OCI-LY1 (cell line): ENCODE data around the gene TMC5.
A peak's percentile ranks its signal among the peaks of the same experiment; 100 is the strongest.

Experiments used
- EZH2 ChIP-seq: fragments of 200-600 bp; sonication (generic), shearing (Covaris generic); IDR thresholded peaks from 2 replicates; pipeline ENCODE4 v1.8.0; 2017; ENCODE audit warnings: borderline replicate concordance, mixed run types, mild to moderate bottlenecking, antibody characterized with exemption, low read length, moderate library complexity, mixed read lengths
- TF ChIP-seq, protein P1 (sequence below): fragments of 200-600 bp; sonication (generic), shearing (Covaris generic); IDR thresholded peaks from 2 replicates; pipeline ENCODE4 v1.5.1; 2017; ENCODE audit warnings: mild to moderate bottlenecking, antibody characterized with exemption, low read length, moderate library complexity, mixed read lengths

DNA sequence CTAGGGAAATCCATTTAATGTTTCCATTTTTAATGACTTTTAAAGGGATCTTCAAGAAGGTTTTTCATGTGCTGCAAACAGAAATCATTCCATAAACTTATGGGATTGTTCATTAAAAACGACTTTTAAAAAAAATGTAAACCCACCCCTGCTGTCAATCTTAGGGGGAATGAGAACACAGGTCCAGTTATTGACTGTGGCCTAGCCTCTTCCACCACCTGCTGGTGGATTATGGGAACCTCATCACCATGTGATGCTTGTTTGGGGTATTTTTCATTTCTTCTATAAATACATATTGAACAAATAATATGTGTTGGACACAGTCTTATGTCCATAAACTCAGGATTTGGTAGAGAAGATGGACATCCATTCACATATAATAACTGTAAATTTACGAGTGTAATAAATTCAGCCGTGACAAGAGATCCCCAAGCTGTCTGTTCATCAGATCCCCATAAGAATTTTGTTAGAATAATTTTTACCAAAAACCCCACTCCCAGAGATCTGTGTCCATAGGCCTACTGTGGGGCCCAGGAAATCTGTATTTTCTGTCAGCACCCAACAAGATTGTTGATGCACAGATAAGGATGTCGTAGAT, 42.0 kb upstream of the TMC5 start:
- TF ChIP-seq, protein P1, sequence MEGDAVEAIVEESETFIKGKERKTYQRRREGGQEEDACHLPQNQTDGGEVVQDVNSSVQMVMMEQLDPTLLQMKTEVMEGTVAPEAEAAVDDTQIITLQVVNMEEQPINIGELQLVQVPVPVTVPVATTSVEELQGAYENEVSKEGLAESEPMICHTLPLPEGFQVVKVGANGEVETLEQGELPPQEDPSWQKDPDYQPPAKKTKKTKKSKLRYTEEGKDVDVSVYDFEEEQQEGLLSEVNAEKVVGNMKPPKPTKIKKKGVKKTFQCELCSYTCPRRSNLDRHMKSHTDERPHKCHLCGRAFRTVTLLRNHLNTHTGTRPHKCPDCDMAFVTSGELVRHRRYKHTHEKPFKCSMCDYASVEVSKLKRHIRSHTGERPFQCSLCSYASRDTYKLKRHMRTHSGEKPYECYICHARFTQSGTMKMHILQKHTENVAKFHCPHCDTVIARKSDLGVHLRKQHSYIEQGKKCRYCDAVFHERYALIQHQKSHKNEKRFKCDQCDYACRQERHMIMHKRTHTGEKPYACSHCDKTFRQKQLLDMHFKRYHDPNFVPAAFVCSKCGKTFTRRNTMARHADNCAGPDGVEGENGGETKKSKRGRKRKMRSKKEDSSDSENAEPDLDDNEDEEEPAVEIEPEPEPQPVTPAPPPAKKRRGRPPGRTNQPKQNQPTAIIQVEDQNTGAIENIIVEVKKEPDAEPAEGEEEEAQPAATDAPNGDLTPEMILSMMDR, result peak; percentile 84
- TF ChIP-seq EZH2, result no peak
